Fibroblast of skin of left quadriceps (primary cell): ENCODE results near the gene HTRA1.

Experiments
- DNase-seq, 2 experiments: peaks; one replicate each; pipeline ENCODE4 v3.0.0-alpha.2; 2013; ENCODE audit warnings: low read depth in 2 of 2

HTRA1 gene

GRCh38 chr10:122454603-122455080 is 6.7 kb upstream of the HTRA1 start, which contains the start of gene ARMS2:
Gene ARMS2, plus strand, starts transcription at chr10:122454653. Its CDS starts 75 bp downstream, at chr10:122454728.
- DNase-seq: no peak

- DNase-seq: no peak
These were observed 5.8 kb upstream of the HTRA1 start for GRCh38 chr10:122455376-122456079.

GRCh38 chr10:122457934-122458333 is 3.4 kb upstream of the HTRA1 start:
- DNase-seq: no peak

GRCh38 chr10:122458693-122459092 is 2.7 kb upstream of the HTRA1 start:
- DNase-seq: no peak

GRCh38 chr10:122459561-122460273 is 1.6 kb upstream of the HTRA1 start:
- no peak for DNase-seq

GRCh38 chr10:122460891-122461293 is 461 bp upstream of the HTRA1 start:
- no peak for DNase-seq

- DNase-seq: no peak
These were observed 578 bp downstream of the HTRA1 start for GRCh38 chr10:122461729-122462532.

GRCh38 chr10:122462533-122463465 is 1.4 kb downstream of the HTRA1 start:
- DNase-seq: no peak

GRCh38 chr10:122463466-122464249 is 2.3 kb downstream of the HTRA1 start:
- DNase-seq: no peak

GRCh38 chr10:122464250-122464510 is 2.8 kb downstream of the HTRA1 start:
- DNase-seq: no peak

GRCh38 chr10:122464586-122464985 is 3.2 kb downstream of the HTRA1 start:
- DNase-seq: no peak

- DNase-seq: no peak
These were observed 4.2 kb downstream of the HTRA1 start for GRCh38 chr10:122465401-122466040.

GRCh38 chr10:122466951-122467381 is 5.6 kb downstream of the HTRA1 start:
- no peak for DNase-seq

- no peak for DNase-seq
These were observed 6.3 kb downstream of the HTRA1 start for GRCh38 chr10:122467701-122468100.

- no peak for DNase-seq
These were observed 7.1 kb downstream of the HTRA1 start for GRCh38 chr10:122468307-122468925.

GRCh38 chr10:122468926-122469781 is 7.8 kb downstream of the HTRA1 start:
- peak; percentile 96 to 97 for DNase-seq

- no peak for DNase-seq
These were observed 8.5 kb downstream of the HTRA1 start for GRCh38 chr10:122469848-122470247.

- DNase-seq: no peak
These were observed 10.3 kb downstream of the HTRA1 start for GRCh38 chr10:122471531-122472177.
